ENCODE results near the gene KIF5C. TPM values are rescaled to one million over a fixed set of nuclear protein-coding genes. Genes with fewer than 3 reads are reported as not detected.

KIF5C gene
- total RNA-seq, 2 experiments from 2014 or later, result 8.1 to 22.2 TPM

DNA sequence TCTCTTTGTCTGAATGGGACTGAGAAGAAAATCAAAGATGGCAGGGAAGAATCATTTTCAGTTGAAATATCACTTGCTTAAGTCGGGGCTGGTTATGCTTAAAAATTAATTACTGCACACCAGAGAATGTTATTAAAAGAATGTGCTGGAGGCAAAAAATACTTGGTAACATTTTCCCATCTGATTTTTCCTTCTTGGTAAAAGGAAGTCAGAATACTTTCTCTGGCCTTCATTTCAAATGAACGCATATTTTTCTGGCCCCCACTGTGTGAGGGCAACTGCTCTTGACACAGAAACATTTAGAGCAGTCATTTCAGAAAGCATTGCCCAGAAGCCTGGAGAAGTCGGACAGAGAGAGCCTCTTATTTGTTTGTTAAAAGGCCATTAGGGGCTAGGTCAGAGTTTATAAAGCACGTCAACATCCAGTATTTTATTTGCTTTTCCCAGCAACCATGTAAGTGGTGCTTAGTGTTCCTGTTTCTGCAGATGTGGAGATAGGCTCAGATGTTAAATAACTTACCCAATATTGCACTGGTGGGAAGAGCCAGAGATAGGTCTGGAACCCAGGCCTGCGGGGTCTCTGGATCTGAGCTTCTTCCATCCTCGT lies 130.5 kb downstream of the KIF5C start:
- DNase-seq (ENCODE audit: low spot score), result no peak
- intact Hi-C loops (cut with micrococcal nuclease; ENCODE audit: unreplicated experiment), result no loop called here
- H3K4me2 ChIP-seq (ENCODE audit: low read length), result no peak overlapping the region
- no peaks in the 10 kb centered on the region for H3K79me2 ChIP-seq (ENCODE audit: insufficient read depth, low read depth, low read length)
- no peak overlapping the region for H2AFZ ChIP-seq (ENCODE audit: low read length)
- no peak overlapping the region for H3K4me3 ChIP-seq (ENCODE audit: low read depth, low read length, poor library complexity, severe bottlenecking)
- H4K20me1 ChIP-seq (ENCODE audit: insufficient read depth, low read length), result no peaks in the 10 kb centered on the region
- no TSS peak for BruUV-seq (replicated peaks)
- peaks cover 14% of the 10 kb centered on the region for H3K36me3 ChIP-seq (ENCODE audit: insufficient read depth, low read length)
- POLR2A ChIA-PET, result no interaction called here
- CTCF ChIA-PET (ENCODE audit: unreplicated experiment), result no interaction called here
- no peaks in the 10 kb centered on the region for H3K4me1 ChIP-seq (ENCODE audit: insufficient read depth, low read length, poor library complexity, severe bottlenecking)
- no peaks in the 10 kb centered on the region for H3K9me2 ChIP-seq (ENCODE audit: insufficient read depth, low read length)
- TF ChIP-seq, protein P1, sequence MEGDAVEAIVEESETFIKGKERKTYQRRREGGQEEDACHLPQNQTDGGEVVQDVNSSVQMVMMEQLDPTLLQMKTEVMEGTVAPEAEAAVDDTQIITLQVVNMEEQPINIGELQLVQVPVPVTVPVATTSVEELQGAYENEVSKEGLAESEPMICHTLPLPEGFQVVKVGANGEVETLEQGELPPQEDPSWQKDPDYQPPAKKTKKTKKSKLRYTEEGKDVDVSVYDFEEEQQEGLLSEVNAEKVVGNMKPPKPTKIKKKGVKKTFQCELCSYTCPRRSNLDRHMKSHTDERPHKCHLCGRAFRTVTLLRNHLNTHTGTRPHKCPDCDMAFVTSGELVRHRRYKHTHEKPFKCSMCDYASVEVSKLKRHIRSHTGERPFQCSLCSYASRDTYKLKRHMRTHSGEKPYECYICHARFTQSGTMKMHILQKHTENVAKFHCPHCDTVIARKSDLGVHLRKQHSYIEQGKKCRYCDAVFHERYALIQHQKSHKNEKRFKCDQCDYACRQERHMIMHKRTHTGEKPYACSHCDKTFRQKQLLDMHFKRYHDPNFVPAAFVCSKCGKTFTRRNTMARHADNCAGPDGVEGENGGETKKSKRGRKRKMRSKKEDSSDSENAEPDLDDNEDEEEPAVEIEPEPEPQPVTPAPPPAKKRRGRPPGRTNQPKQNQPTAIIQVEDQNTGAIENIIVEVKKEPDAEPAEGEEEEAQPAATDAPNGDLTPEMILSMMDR (conservative IDR thresholded peaks at IDR 0.05; ENCODE audit: low read length), result no peak
- no peak for TF ChIP-seq EZH2phosphoT487 (IDR thresholded peaks at IDR 0.05; ENCODE audit: borderline replicate concordance, low read depth, low read length)
- H3K9me3 ChIP-seq (ENCODE audit: low read length), result no peaks in the 10 kb centered on the region
- no peak overlapping the region for H3K27ac ChIP-seq (ENCODE audit: low read depth, low read length, poor library complexity, severe bottlenecking)

GRCh38 chr2:149006883-149007543 lies 132.0 kb downstream of the KIF5C start:
- Histone ChIP-seq H3K9me3 (ENCODE audit: low read length) (no peaks in the 10 kb centered on the region), H3K4me1 (ENCODE audit: insufficient read depth, low read length, poor library complexity, severe bottlenecking) (no peaks in the 10 kb centered on the region), H3K27ac (ENCODE audit: low read depth, low read length, poor library complexity, severe bottlenecking) (no peak overlapping the region), H2AFZ (ENCODE audit: low read length) (no peak overlapping the region), H3K4me2 (ENCODE audit: low read length) (no peak overlapping the region), H3K36me3 (ENCODE audit: insufficient read depth, low read length) (peaks cover 20% of the 10 kb centered on the region), H3K4me3 (ENCODE audit: low read depth, low read length, poor library complexity, severe bottlenecking) (no peak overlapping the region), H3K9me2 (ENCODE audit: insufficient read depth, low read length) (no peaks in the 10 kb centered on the region), H3K79me2 (ENCODE audit: insufficient read depth, low read depth, low read length) (no peaks in the 10 kb centered on the region), H4K20me1 (ENCODE audit: insufficient read depth, low read length) (no peaks in the 10 kb centered on the region)
- intact Hi-C loops (cut with micrococcal nuclease; ENCODE audit: unreplicated experiment), result no loop called here
- TF ChIP-seq EZH2phosphoT487 (IDR thresholded peaks at IDR 0.05; ENCODE audit: borderline replicate concordance, low read depth, low read length), result no peak
- TF ChIP-seq, protein P1 (conservative IDR thresholded peaks at IDR 0.05; ENCODE audit: low read length), result no peak
- BruUV-seq (replicated peaks), result no TSS peak
- POLR2A ChIA-PET, result interaction anchor here (0.7 to 1.0 kb wide), 5 partner anchors 12 to 530 kb away, joined by 3 to 14 read pairs (median 3); no protein-coding TSS in a partner anchor
- CTCF ChIA-PET (ENCODE audit: unreplicated experiment), result no interaction called here
- DNase-seq (ENCODE audit: low spot score), result no peak

DNA sequence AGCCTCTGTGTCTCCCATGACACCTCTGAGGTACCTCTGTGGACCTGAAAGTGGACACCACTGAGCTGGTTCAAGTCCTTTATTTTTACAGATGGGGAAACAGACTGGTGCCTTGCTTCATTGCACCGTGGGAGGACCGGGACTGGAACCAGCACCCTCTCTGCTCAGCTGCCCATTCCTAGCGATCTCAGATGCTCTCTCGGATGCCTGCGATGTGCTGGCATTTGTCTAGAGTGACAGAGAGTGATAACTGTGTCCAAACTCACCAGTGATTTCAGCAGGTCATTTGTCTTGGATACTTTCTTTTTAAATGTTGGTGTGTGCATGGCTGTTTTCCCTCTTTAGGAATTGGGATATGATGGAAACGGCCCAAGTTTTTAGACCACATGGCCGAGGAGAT lies 133.4 kb downstream of the KIF5C start:
- no peaks in the 10 kb centered on the region for H3K9me2 ChIP-seq (ENCODE audit: insufficient read depth, low read length)
- BruUV-seq (replicated peaks), result no TSS peak
- no peaks in the 10 kb centered on the region for H4K20me1 ChIP-seq (ENCODE audit: insufficient read depth, low read length)
- no peaks in the 10 kb centered on the region for H3K9me3 ChIP-seq (ENCODE audit: low read length)
- H3K27ac ChIP-seq (ENCODE audit: low read depth, low read length, poor library complexity, severe bottlenecking), result no peak overlapping the region
- no peaks in the 10 kb centered on the region for H3K79me2 ChIP-seq (ENCODE audit: insufficient read depth, low read depth, low read length)
- peaks cover 20% of the 10 kb centered on the region for H3K36me3 ChIP-seq (ENCODE audit: insufficient read depth, low read length)
- CTCF ChIA-PET (ENCODE audit: unreplicated experiment), result no interaction called here
- no peaks in the 10 kb centered on the region for H3K4me1 ChIP-seq (ENCODE audit: insufficient read depth, low read length, poor library complexity, severe bottlenecking)
- no peak for TF ChIP-seq EZH2phosphoT487 (IDR thresholded peaks at IDR 0.05; ENCODE audit: borderline replicate concordance, low read depth, low read length)
- TF ChIP-seq, protein P1 (conservative IDR thresholded peaks at IDR 0.05; ENCODE audit: low read length), result no peak
- no peak for DNase-seq (ENCODE audit: low spot score)
- H3K4me3 ChIP-seq (ENCODE audit: low read depth, low read length, poor library complexity, severe bottlenecking), result no peak overlapping the region
- intact Hi-C loops (cut with micrococcal nuclease; ENCODE audit: unreplicated experiment), result no loop called here
- H2AFZ ChIP-seq (ENCODE audit: low read length), result no peak overlapping the region
- no peak overlapping the region for H3K4me2 ChIP-seq (ENCODE audit: low read length)
- POLR2A ChIA-PET, result interaction anchor here (0.6 kb wide), 1 partner anchor 59 kb away, joined by 5 read pairs; no protein-coding TSS in a partner anchor

Measured in OCI-LY7 (cell line).